HG03439 (cell line): Measurements from ENCODE around the gene LGR4.

Experiments
- ATAC-seq: cut with Tn5 transposase; IDR thresholded peaks from one replicate; pipeline ENCODE4 v1.9.1; 2021; ENCODE audit warnings: mild to moderate bottlenecking, moderate library complexity; ENCODE audit not compliant: unreplicated experiment

The LGR4 gene

GRCh38 chr11:27406498-27407354 lies 65.9 kb downstream of the LGR4 start:
- ATAC-seq, result no peak

GRCh38 chr11:27405134-27405533 lies 67.5 kb downstream of the LGR4 start:
- ATAC-seq, result no peak

GRCh38 chr11:27404427-27404826 lies 68.2 kb downstream of the LGR4 start:
- no peak for ATAC-seq

- no peak for ATAC-seq
Measured at GRCh38 chr11:27403195-27403594, 69.4 kb downstream of the LGR4 start.

GRCh38 chr11:27402450-27402849 lies 70.1 kb downstream of the LGR4 start:
- no peak for ATAC-seq

- ATAC-seq, result no peak
Measured at GRCh38 chr11:27401833-27402316, 70.7 kb downstream of the LGR4 start.

GRCh38 chr11:27401280-27401832 lies 71.2 kb downstream of the LGR4 start:
- ATAC-seq, result no peak

GRCh38 chr11:27398400-27398770 lies 74.2 kb downstream of the LGR4 start:
- ATAC-seq, result no peak

- no peak for ATAC-seq
Measured at GRCh38 chr11:27397624-27398399, 74.8 kb downstream of the LGR4 start.

- no peak for ATAC-seq
Measured at GRCh38 chr11:27396259-27396839, 76.2 kb downstream of the LGR4 start.

GRCh38 chr11:27395556-27396258 lies 76.9 kb downstream of the LGR4 start:
- ATAC-seq, result no peak

GRCh38 chr11:27394781-27395228 lies 77.8 kb downstream of the LGR4 start:
- ATAC-seq, result no peak

- ATAC-seq, result no peak
Measured at GRCh38 chr11:27392278-27393114, 80.1 kb downstream of the LGR4 start.

GRCh38 chr11:27391331-27392015 lies 81.1 kb downstream of the LGR4 start:
- ATAC-seq, result no peak

- ATAC-seq, result no peak
Measured at GRCh38 chr11:27390318-27391295, 82.0 kb downstream of the LGR4 start.

GRCh38 chr11:27388869-27389268 lies 83.7 kb downstream of the LGR4 start:
- no peak for ATAC-seq

GRCh38 chr11:27388001-27388400 lies 84.6 kb downstream of the LGR4 start:
- no peak for ATAC-seq

- no peak for ATAC-seq
Measured at GRCh38 chr11:27387362-27387761, 85.2 kb downstream of the LGR4 start.
